HG03520 (cell line): Measurements from ENCODE around the gene FMN1.
"Not testable (repeated sequence)": the region's sequence is repeated elsewhere in the genome, so short reads cannot be mapped to it uniquely, and the experiment has no call there.

Experiments used
- ATAC-seq: cut with Tn5 transposase; IDR thresholded peaks from one replicate; pipeline ENCODE4 v1.9.1; 2021; ENCODE audit warnings: mild to moderate bottlenecking, moderate library complexity; ENCODE audit not compliant: unreplicated experiment

Gene FMN1

DNA sequence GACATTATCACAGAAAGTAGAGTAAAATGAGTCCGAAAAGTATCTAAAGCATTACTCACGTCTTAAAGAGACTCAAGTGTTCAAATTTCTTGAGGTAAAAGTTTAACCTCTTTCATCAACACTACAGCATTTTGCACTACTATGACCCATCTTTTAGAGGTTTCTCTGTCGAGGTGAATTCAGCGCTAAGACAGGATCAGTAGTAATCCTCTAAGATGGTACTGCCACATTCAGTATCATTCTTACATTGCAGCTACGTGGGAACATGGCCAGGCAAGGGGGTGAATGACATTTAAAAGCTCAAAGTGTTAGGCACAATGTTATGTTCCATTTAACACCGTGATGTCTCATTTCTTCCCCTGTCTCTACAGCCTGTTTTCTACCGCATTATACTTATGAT lies 210.8 kb downstream of the FMN1 start:
- no peak for ATAC-seq

DNA sequence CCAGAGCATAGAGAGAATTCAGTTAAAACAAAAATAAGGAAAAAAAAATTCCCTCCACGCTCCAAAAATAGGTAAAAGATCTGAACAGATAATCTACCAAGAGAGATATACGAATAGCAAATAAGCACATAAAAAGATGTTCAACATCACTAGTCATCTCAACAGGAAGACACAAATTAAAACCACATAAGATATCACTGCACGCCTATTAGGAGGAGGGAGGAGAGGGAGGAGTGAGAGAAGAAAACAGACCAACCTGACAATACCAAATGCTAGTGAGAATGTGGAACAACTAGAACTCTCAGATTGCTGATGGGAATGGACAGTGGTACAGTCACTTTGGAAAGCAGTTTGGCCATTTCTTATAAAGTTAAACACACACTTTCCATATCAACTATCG lies 212.5 kb downstream of the FMN1 start:
- ATAC-seq, result no peak

DNA sequence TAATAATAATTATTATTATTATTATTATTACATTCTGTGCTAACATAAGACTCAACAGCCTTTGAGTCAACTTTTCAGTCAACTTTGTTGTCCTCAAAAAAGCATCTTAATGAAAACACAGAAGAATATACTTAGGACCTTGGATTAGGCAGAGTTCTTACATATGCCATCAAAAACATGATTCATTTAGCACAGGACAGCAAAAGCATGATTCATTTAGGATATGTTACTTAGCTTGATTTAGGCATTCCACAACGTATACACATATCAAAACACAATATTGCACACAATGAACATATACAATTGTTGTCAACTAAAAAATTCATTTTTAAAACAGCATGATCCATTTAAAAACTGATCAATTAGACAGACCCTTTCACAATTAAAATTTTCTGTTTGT lies 213.0 kb downstream of the FMN1 start:
- ATAC-seq, result no peak

DNA sequence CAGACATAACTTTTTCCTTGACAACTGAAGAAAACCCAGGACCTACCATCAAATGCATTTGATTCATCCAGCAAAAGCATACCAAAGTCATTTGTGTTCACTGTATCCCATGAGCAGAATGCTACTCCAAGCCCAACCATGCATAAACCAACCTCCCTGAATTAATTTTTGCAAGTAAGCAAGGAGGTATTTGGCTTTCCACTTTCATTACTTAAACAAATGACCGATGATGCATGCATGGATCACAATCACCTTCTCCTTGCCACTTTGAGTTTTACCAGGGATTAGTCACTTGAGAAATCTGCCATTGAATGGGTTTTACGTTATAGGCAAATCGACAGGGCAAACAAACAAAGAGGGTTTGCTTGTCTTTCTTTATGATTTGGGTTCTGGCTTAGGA lies 214.8 kb downstream of the FMN1 start:
- no peak for ATAC-seq

DNA sequence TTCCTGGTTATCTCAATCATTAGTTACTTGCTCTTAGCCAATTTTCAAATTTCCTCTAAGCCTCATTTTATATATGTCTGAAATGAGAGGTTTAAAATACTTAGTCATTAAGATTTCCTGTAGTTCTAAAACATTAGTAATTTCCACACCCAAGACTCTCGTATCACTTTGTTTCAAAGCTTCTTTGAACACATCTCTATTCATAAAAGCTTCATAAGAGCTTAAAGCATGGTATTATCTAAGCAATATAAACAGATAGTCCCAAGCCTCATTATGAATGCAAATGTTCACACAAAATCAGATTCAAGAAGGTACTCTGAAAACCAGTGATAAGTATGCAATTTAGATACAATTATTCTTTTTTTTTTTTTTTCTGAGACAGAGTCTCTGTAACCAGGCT lies 217.0 kb downstream of the FMN1 start:
- no peak for ATAC-seq

DNA sequence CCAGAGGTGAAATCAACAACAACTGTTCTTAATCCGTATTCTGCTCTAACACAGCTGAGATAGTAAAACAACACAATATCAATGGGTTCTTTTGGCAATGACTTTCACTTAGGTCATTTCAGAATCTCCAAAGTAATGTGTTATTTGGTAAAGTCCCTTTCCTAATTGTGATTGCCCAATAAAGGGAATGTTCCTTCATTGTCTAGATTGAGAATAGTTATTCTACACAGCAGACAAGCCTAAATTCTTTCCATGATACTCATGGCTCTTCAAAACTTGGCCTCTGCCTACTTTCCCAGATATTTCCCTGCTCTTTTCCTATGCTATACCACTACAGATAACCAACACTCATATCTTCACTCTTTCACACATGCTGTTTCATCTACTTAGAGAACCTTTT lies 219.8 kb downstream of the FMN1 start:
- no peak for ATAC-seq

DNA sequence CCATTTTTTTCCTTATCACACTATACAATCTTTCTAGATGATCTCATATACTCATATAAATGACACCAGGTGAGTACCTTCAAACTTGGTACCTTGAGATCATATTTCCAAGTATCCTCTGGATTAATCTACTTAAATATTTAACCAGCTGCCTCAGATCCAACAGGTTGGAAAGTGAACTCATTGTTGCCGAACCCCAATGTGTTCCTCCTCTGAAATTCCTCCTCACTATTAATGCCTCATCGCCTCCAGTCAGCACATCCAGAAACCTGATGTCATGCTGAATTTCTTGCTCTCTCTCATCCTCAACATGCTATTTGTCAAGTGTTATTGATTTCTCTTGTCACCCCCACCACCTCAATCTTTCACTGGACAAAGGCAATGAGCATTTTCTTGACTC lies 221.8 kb downstream of the FMN1 start:
- ATAC-seq, result no peak

DNA sequence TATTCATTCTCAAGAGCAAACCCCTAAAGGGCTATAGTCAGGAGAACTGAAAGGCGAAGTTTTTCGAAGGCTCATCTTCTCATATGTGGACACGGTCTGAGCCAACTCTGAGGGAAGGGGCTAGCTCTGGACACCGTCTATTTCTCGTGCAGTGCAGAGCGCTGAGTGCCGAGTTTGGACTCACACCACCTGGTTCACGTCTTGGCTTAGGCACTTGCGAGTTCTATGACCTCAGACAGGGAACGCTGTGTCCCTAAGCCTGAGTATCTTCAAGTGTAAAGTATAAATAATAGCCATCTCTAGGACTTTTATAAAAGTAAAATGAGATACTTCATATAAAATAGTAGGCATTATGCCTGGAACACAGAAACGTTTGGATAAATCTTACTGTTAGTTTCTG lies 223.7 kb downstream of the FMN1 start:
- no peak for ATAC-seq

DNA sequence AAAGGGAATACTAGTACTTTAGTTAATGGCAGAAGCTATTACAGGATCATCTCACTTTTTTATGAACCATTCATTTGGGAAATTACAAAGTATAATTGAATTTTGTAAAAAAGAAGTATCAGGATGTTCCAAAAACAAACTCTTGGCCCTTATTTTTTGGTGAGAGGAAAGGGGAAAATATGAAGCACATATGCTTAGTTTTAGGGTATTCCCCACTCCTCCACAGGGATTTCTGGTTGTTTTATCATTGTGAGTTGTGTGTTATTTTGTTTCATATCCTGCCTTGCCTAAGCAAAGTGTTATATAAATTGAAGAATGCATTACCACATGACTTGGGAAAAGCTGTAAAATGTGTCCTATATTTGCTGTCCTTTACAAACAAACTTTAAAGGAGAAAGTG lies 227.0 kb downstream of the FMN1 start:
- no peak for ATAC-seq

DNA sequence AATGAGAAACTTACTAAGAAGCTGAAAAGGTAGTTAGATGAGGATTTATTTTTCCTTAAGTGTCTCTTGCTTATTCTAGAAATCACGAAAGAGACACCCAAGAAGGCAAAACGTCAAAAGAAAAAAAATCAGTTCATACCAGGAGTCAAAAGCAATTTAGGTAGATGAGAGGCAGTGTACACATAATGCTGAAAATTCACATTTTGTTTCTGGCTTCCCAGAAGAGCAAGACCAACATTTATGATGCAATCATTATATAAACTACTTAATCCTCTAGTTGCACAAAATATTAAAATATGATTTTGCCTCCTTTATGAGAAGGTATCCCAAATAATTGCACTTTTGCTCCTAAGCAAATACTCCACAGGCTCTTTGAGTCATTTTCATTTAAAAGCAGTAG lies 228.0 kb downstream of the FMN1 start:
- no peak for ATAC-seq

DNA sequence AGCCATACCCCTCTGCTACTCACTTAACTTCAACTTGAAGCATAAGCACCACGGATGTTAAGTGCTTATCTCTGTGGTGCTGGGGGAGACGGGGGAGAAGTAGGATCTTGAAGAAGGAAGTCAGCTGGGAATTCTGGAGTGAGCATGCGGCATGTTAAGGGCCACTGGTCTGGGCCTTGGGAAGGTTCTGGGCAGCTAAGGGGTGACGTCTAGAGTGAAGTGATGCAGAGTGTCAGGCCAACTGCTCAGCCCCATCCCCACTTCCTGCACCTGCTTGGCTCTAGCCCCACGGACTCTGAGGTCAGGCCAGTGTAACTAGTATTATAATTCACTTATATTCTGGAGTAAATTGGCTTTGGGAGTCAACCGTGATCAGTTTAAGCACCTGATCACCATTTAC lies 228.6 kb downstream of the FMN1 start:
- ATAC-seq, result no peak

DNA sequence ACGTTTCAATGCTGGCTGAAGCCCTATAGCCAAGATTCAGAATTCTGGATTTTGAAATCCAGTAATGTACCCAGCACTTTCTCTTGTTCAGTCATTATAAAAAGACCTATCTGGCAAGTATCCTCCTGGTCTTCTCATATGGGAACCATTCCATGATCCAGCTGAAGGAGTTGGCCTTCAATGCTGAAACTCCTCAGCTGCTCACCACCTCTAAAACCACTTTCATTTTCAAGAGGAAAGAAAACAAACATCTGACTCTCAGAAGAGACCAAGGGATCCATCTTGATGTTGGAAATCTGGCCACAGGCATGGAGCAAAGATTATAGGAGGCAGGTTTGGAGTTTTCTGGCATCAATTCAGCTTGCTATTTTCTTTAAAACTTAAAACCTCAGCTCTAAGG lies 235.4 kb downstream of the FMN1 start:
- ATAC-seq, result no peak

DNA sequence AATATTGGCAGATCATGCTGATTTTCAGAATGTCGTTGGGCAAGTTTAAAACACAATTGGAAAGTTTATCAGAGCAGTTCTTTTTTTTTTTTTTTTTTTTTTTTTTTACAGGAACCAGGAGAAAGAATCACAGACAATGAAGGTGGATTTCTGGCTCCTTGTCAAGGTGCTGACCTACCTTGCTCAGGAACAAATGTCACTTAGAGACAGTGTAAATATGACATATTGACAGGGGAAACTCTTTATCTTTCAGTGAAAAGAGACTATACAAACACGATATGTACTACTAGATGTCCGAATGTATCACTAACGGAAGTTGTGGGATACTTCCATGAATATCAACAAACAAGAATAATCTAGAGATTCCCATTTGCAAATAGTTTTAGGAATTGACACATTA lies 237.3 kb downstream of the FMN1 start:
- no peak for ATAC-seq

DNA sequence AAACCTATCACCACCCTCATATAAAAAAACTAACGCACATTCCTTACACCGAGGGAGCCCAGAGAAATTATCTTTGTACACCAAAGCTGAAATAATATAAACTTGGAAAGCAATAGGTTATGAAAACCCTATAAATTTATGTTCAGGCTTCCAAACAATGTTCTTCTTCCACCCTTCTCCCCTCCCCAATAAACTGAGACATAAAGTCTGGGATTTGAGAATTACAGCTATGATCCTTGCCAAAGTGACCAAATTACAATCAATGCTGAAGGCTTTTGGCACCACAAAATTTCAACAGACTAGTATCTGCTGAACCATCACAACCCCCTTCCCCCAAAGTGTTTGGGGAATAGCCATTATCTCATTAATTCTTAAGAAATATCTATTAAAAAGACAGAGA lies 237.8 kb downstream of the FMN1 start:
- no peak for ATAC-seq

DNA sequence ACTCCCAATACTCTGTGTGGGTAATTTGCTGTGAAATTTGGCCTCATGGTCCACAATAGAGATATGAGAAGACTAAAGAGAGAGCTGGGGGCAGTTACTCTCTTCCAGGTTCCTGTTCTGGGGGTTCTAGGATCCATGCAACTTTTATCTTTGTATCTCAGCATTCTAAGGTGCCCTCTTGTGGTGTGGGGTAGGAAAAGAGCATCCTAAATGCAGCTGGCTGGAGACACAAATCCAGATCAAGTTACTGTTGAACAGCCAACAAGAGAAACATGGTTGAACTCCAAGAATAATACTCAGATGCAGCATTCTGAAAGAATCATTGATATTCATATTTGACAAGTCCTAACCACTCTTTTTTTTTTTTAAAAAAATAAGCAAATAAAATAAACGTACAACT lies 238.5 kb downstream of the FMN1 start:
- ATAC-seq, result no peak

DNA sequence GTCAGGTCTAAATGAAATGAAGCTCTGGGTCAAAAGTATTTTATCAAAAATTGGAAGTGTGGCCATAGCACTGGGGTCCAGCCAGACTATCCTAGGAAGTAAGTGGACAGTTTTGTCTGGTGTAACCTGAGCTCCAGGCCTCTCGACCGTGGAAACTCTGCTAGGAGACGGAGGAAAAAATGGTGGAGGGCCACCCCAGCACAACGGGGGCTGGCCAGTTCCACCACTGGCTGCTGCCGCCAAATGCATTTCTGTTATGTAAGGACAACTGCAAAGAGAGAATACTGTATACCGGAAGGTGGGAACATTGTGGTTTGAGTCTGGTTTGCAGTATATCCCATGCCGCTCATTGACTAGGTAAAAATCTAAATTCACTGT lies 241.0 kb downstream of the FMN1 start:
- ATAC-seq, result no peak

DNA sequence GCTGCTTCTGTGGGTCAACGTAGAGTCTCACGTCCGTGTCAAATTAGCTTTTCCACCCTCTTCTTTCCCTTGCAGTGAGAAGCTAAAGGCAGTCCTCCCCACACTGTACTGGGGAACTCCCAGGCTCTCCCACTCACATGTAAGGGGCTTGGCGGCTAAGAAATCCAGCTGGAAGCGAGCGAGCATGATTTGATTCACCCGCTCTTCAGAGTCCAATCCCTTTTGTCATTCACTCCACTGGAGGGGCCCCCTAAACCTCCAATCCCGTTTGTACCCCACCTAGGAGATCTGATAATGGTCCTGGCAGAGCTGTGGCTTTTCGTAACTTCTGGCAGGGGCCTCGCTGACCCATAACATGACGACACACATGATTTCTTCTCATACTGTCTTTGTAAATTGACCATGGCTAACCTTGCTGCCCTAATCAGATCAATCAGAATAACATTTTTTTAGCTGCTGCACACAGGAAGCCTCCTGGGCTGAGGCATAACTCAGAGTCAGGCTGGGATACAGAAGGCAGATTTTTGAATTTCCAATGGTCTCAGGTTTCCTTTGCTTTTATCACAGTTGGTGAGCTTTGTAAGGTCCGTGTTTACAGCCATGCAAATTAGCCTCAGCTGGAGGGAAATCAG lies 241.5 kb downstream of the FMN1 start:
- ATAC-seq, result no peak

DNA sequence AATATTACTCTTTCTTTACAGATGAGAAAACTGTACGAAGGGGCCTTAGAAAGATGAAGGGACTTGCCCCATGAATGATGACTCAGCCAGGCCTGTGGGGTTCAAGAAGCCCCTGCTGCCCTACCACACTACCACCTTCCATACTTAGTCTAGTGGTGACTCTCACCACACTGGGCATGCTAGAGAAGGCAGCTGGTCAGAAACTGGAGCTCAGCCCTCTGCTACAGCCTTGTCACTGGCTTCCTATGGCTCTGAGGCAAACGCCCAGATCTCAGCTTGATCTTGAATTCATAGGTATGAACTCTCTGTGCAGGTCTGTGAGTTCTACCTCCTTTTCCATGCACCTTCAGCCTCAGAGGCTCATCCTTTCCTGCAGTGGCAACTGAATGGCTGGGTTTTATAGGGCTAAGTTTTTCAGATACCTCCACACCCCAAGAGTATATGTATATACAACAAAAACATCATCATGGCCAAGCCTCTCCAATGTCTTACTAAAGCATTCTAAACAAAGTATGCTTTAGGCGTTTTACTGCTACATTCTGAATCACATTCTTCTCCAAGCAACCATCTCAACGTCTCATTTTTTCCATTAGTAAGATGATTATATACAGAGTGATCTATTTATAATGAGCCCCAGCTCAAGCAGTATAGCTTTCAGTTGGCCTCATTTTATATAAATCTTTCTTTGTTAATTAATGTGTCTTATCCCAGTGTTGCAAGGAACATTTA lies 242.6 kb downstream of the FMN1 start:
- ATAC-seq, result no peak

DNA sequence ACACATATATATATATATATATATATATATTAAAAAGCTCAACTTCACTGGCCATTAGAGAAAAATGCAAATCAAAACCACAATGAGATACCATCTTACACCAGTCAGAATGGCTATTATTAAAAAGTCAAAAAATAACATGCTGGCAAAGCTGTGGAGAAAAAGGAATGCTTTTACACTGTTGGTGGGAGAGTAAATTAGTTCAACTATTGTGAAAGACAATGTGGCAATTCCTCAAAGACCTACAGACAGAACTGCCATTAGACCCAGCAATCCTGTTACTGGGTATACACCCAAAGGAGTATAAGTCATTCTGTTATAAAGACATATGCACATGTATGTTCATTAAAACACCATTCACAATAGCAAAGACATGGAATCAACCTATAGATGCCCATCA lies 244.5 kb downstream of the FMN1 start:
- not testable (repeated sequence) for ATAC-seq

DNA sequence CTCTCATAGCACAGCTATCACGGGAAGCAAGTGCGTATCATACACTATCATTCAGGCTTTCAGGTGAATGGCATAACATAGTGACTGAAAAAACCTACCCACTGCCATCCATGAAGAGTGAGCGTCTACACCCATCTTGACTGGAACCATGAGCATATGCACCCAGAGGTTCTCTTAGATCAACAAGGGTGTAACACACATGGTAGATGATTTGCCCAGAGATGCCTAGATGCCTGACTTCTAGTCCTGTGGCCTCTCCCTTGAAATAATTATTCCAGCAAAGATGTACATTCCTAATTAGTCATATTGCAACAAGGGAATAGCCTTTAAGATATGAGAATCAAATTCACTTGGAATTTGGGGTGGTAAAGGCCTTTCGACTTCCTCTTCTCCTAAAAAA lies 248.3 kb downstream of the FMN1 start:
- ATAC-seq, result no peak

DNA sequence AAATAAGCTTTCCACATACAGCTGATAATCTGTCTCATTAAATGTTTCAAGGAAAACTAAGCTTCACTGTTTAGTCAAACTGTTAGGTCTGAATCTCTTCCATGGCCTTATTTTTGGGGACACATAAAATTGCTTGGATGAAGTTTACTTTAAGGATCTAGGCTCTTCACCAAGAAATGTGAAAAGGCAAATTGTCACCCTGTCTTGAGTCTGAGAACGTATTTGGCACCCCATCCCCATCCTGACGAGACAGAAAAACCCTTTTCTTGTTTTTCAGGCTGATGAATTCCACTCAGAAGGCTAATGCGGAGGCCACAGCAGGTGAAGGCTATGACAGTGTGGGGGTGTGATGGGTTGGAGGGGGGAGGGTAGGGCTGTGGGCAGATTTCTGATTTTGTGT lies 250.1 kb downstream of the FMN1 start:
- ATAC-seq, result no peak

DNA sequence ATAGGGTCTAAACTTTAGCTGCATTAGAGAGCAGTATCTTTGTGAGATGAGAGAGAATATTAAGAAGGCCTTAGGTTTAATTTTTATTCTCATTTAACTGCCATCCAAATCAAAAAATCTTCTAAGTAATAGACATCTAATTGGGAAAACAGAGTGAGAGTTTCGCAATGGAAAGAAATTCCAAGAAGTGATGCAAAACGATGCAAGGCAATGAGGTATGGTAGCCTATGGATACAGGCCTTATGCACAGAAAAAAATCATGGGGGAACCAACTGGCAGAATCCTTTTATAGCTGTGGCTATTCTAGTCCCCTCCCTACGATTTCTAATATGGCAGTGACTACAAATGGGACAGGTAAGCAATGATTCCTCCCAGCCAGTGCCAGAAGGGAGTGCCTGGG lies 250.8 kb downstream of the FMN1 start:
- no peak for ATAC-seq

DNA sequence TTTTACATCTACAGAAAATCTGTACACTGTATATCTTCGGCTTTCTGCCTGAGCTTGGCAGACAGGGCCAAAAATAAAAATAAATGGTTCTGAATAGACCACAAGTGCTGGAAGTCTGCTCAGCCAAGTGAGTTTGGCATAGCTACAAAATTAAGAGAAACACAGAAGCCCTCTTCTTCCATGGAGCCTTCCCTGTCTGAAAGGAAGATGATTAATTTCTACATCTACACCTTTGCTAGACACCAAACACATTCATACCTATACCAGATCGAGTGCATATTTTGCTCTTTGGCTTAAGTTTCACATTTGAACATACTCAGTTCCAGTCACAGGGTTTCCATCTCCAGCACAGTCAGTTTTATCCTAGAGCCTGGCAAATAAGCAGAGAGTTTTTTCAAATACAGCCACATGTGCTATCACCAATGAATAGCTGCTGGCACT lies 252.1 kb downstream of the FMN1 start:
- no peak for ATAC-seq
